ENCODE results near the gene DNAJC3. TPM values are rescaled to one million over a fixed set of nuclear protein-coding genes. Genes with fewer than 3 reads are reported as not detected.
"Not testable (repeated sequence)": the region's sequence is repeated elsewhere in the genome, so short reads cannot be mapped to it uniquely, and the experiment has no call there.

The DNAJC3 gene
- polyA plus RNA-seq, 4 donors, result 41.3 to 46.2 (median 42.3) TPM

DNA sequence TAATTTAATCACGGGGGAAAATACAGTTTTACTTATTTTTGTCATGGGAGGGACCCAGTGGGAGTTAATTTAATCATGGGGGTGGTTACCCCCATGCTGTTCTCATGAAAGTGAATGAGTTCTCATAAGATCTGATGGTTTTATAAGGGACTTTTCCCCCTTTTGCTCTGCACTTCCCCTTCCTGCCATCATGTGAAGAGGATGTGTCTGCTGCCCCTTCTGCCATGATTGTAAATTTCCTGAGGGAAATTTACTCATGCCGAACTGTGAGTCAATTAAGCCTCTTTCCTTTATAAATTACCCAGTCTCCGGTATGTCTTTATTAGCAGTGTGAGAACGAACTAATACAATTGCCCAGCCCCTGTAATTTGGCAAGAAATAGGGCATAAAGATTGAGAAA, 35.9 kb downstream of the DNAJC3 start:
- not testable (repeated sequence) for DNase-seq (ENCODE audit: low read depth in 4 of 4, low spot score in 3 of 4)

DNA sequence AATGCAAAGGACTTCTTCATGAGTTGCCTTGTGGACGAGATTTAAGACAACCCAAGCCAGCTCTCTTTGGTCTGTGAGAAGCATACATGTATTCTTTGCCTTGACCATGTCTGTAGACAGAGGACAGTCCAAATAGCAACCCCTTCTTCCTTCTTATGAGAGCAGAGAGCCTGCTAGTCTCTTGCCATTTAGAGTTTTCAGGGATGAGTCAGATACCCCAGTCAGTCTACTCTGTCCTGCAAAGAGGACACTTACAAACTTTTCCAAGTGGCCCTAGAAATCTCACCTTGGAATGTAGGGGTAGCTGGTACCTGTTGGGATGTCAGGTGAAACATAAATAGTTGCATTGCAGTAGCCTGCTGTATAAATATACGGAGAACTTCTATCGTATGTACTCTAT, 36.7 kb downstream of the DNAJC3 start:
- no peak for DNase-seq (ENCODE audit: low read depth in 4 of 4, low spot score in 3 of 4)

DNA sequence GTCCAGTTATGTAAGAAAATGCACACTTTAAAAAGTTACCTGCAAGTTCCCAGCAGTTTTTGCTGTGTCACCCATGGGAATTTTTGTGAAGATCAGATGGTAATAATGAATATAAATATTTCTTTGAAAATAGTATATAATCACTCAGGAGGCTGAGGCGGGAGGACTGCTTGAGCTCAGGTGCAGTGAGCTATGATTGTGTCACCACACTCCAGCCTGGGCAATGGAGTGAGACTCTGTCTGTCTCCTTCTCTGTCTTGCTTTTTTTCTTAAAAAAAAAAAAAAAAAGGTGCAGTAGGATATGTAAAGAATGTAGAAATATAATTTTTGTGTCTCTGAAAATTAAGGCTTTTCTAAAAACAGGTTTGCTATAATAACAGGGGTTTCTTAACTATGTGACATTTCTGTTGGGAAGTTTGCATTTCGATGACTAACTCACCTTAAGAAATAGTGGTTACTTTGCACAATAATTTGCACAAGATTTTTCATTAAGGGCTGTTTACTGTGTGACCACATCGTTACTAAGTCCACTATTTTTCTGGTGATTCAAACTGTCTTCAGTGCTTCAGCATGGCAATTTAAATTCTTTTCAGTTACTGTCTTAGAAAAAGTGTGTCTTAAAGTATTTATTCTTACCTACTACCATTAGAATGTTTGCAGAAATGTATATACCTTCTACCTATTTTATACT, 37.3 kb downstream of the DNAJC3 start:
- no peak for DNase-seq (ENCODE audit: low read depth in 4 of 4, low spot score in 3 of 4)

DNA sequence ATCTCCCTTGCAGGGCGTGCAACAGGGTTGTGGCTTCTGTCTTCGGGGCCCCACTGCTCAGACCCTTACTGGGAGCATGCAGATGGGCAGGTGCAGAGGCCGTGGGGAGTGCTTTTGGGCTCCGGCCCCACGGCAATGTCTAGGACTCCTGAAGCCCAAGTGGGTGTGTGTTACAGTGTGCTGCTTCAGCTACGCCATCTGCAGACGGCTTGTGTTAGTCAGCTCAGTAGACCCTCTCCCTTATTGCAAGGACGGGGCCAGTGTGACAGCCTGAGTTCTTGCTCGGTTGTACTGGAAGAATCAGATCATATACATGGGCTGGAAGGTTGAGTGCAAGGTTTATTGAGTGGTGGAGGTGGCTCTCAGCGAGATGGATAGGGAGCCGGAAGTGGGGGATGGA, 39.3 kb downstream of the DNAJC3 start:
- DNase-seq (ENCODE audit: low read depth in 4 of 4, low spot score in 3 of 4), result no peak

DNA sequence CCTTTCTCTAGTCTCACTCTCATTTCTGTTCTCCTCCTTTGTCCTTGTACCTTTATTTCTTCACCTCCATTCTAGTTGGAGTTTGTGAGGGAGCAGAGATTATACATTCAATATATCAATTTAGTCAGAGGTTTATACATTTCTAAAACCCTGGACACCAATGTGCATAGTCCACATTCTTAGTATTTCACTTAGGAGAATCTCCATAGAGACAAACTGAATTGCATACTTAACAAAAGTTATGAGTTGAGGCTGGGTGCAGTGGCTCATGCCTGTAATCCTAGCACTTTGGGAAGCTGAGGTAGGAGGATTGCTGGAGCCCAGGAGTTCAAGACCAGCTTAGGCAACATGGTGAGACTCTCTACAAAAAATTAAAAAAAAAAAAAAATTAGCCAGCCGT, 45.3 kb downstream of the DNAJC3 start:
- no peak for DNase-seq (ENCODE audit: low read depth in 4 of 4, low spot score in 3 of 4)

DNA sequence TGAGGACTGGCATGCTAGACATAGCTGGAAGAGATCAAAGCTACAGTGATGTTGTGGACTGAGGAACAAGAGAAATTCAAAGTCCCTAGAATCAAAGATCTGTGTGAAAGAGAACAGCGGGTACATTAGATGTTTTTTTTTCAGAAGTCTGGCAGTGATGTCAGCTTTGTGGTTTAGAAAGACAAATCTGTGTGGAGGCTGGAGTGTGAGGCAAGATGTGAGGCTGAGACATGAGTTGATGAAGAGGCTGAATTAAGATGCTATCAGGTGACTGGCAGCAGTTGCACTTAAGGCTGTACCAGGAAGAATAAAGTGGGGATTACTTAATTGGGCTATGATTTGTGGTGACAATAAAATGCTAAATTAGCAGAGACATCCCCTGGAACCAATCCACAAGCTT, 46.5 kb downstream of the DNAJC3 start:
- no peak for DNase-seq (ENCODE audit: low read depth in 4 of 4, low spot score in 3 of 4)

DNA sequence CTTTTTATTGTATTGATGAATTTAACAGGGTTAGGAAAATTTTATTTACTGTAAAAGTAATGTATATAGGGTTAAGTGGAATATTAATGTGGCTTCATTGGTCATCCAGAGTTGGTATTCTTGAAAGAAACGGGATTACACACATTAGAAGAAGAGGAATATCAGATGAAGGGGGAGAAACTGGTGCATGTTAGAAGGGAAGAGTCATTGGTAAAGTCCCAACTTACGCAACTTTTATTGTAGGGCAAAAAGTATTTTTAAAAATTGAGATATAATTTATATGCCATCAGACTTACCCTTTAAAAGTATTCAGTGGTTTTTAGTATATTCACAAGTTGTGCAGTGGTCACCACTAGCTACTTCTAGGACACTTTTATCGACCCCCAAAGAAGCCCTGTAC, 47.3 kb downstream of the DNAJC3 start:
- no peak for DNase-seq (ENCODE audit: low read depth in 4 of 4, low spot score in 3 of 4)

DNA sequence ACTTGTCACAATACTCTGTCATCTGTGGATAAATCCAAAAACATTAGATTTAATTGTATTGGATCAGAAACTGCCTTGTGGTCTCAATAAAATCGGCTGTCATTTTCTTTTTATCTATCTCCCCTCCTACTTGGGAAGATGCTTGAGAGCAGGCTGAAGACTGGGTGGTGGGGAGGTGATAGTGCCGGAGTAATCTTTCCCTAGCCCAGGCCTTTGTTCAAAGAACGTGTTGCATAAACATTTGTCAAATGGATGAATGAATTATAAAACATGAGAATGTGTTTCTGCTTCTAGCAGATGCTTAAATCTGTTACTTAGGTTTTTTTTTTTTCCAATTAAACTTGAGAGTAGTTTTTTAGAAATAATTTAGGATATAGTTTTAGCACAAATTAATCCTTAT, 49.9 kb downstream of the DNAJC3 start:
- no peak for DNase-seq (ENCODE audit: low read depth in 4 of 4, low spot score in 3 of 4)

DNA sequence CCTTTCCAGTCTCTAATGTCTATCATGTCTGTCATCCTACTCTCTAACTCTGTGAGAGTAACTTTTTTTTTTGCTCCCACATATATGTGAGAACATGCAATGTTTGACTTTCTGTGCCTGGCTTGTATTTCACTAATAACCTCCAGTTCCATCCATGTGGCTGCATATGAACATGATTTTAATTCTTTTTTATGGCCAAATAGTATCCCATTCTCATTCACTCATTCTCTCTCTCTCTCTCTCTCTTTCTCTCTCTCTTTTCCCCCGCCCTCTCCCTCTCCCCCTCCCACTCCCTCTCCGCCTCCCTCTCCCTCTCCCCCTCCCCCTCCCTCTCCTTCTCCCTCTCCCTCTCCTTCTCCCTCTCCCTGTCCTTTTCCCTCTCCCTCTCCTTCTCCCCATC, 52.0 kb downstream of the DNAJC3 start:
- DNase-seq (ENCODE audit: low read depth in 4 of 4, low spot score in 3 of 4), result no peak

DNA sequence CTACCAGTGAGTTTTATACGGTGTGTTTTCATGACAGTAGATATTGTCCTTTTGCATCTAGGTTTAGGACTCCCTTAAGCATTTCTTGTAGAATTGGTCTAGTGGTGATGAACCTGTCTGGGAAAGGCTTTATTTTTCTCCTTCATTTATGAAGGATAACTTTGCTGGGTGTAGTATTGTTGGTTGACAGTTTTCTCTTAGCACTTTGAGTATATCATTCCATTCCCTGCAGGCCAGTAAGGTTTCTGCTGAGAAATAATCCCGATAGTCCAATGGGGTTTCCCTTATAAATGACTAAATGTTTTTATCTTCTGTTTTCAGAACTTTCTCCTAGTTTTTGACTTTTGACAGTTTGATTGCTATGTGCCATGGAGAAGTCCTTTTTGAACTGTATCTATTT, 57.2 kb downstream of the DNAJC3 start:
- no peak for DNase-seq (ENCODE audit: low read depth in 4 of 4, low spot score in 3 of 4)

DNA sequence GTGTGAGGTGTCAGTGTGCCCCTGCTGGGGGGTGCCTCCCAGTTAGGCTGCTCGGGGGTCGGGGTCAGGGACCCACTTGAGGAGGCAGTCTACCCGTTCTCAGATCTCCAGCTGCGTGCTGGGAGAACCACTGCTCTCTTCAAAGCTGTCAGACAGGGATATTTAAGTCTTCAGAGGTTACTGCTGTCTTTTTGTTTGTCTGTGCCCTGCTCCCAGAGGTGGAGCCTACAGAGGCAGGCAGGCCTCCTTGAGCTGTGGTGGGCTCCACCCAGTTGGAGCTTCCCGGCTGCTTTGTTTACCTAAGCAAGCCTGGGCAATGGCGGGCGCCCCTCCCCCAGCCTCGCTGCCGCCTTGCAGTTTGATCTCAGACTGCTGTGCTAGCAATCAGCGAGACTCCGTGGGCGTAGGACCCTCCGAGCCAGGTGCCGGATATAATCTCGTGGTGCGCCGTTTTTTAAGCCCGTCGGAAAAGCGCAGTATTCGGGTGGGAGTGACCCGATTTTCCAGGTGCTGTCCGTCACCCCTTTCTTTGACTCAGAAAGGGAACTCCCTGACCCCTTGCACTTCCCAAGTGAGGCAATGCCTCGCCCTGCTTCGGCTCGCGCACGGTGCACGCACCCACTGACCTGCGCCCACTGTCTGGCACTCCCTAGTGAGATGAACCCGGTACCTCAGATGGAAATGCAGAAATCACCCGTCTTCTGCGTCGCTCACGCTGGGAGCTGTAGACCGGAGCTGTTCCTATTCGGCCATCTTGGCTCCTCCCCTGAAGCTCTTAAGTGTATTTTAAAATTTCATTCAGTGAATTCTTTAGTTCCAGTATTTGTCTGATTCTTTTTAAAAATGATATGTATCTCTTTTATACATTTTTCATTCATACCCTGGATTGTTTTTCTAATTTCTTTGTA, 63.4 kb downstream of the DNAJC3 start:
- not testable (repeated sequence) for DNase-seq (ENCODE audit: low read depth in 4 of 4, low spot score in 3 of 4)

DNA sequence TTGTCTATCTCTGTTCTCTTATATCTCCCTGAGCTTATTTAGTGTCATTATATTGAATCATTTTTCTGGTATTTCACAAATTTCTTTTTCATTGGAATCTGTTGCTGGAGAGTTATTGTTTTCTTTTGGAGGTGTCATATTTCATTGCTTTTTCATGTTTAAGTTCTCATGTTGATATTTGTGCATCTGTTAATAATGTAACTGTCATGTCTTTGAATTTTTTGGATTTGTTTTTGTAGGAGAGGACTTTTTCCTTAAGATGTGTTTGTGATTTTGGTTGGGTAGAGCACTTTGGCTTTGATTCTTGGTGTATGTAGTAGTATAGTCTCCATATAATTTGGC, 64.0 kb downstream of the DNAJC3 start:
- no peak for DNase-seq (ENCODE audit: low read depth in 4 of 4, low spot score in 3 of 4)

DNA sequence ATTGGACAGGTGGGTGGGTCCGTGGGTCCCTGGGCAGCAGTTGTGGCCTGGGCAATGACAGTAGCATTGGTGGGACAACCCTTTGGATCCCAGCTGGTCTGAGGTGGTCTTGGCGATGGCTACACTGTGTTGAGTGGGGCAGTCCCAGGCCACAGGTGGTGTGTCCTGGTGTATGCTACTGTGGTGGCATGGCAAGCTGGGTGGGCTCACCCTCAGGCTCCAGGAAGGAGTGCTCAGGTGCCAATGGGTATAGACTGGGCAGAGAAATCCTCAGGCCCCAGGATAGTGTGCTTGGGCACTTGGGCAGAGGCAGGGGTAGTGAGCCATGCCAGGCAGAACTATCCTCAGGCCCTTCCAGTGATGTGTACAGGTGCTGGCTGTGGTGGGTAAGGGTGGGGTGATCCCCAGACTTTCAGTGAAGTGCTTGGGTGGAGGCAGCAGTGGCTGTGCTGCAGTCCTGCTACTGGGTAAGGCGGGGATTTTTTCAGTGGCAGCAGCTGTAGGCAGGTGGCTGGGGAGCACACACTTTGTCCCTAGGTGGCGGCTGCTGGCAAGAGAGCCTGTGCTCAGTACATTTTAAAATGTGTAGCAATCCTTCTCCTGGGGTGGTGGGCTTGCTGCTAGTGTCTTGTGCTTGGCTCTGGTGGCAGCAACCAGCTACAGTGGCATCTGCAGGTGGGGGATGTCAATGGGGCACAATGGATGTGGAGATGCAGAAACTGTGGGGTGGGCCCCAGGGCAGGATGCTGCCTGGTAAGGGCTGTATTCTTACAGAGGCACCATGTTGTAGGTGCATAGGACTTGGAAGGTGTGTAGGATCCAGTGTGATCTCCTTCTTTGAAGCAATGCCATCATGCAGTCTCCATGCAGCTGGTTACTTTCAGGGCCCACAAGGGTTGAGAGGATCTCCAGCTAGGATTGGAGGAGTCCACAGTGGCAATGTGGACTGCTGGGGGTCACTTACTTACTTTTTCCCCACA, 64.9 kb downstream of the DNAJC3 start:
- DNase-seq (ENCODE audit: low read depth in 4 of 4, low spot score in 3 of 4), result no peak

DNA sequence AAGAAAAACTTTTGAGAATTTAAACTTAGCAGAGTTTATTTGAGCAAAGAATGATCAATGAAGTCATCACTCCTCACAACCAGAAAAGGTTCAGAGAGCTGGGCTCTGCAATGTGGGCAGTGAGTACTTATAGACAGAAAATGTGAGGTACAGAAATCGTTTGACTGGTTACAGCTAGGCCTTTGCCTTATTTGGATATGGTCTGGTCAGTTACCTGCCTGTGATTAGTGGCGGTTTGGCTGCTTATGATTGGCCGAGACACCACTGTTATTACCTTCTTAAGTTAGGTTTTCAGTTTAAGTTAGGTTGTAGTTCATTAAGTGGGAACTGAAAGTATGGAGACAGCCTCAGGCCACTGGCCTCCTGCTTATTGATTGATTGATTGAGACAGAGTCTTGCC, 66.3 kb downstream of the DNAJC3 start:
- no peak for DNase-seq (ENCODE audit: low read depth in 4 of 4, low spot score in 3 of 4)

DNA sequence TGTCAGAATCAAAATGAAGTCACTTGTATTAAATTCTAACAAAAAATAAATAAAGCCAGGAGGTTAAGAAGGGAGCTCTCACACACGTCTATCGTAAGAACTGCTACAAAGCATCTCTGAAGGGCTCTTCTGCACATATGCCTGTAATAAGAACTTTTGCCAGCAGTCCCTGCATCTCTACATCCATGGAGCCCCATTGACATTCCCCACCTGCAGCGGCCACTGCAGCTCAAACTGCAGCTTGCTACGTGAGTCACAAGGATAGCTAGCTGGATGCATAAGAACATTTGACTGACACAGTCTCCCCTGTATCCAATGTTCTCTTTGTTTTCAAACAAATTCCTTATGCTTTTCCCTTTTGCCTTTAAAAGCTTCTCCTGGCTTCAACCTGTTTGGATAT, 68.3 kb downstream of the DNAJC3 start:
- no peak for DNase-seq (ENCODE audit: low read depth in 4 of 4, low spot score in 3 of 4)

DNA sequence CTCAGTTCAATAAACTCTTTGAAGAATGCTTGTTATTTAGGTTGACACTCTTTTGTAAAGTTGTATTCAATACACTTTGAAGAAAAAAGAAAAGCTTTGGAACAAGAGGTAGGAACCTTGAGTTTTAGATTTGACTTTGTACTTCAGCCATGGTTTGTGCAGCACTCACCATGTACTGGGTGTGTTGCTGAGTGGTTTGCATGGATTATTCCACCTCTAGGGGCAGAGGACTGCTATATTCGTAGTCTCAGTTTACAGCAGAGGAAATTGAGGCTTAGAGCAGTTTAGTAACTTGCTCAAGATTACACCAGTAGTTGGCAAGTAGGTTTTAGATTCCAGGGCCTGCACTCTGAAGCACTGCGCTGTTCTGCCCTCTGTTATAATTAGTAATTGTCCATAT, 68.8 kb downstream of the DNAJC3 start:
- DNase-seq (ENCODE audit: low read depth in 4 of 4, low spot score in 3 of 4), result no peak

DNA sequence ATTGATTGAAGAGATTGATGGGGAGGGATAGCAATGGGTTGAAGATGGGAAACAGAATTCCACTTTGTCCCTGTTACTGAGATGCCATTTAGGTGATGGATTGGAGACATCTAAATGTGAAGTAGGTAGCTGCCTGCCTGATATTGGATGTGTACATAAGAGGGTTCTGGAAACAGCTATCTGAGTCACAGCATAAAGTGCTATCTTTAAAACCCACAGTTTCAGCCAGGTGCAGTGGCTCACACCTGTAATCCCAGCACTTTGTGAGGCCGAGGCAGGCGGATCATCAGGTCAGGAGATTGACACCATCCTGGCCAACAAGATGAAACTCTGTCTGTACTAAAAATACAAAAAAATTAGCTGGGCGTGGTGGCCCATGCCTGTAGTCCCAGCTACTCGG, 72.6 kb downstream of the DNAJC3 start:
- no peak for DNase-seq (ENCODE audit: low read depth in 4 of 4, low spot score in 3 of 4)

DNA sequence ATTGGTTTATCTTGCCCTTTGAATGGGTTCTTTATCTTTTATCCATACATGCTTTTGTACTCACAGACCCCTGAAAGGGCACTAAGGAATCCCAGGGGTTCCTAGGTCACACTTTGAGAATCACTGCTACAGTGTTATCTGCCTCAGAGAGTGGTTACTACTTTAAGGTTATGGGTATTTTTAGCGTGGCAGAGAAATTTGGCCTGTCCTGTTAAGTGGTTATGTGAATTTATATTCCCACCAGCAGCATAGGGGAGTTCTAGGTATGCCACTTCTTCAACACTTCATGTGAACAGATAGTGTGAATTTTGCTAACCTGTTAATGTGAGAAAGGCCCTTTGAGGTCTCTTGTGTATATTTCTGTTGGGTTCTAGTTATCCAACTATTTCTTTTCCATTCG, 75.7 kb downstream of the DNAJC3 start:
- no peak for DNase-seq (ENCODE audit: low read depth in 4 of 4, low spot score in 3 of 4)

DNA sequence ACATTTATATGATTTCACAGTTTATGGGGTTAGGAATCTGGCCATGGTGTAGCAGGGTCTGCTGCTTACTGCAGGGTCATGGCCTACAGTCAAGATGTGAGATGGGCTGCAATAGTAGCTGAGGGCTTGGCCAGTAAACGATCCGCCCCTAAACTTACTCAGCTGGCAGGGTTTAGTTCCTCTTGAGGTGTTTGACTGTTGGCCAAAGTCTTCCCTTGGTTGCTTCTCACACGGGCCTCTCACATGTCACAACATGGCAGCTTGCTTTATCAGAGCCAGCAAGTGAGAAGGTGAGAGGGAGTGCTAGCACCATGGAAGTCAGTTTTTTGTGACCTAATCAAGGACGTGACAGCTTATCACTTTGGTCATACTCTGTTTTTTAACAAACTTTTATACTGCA, 77.1 kb downstream of the DNAJC3 start:
- no peak for DNase-seq (ENCODE audit: low read depth in 4 of 4, low spot score in 3 of 4)

DNA sequence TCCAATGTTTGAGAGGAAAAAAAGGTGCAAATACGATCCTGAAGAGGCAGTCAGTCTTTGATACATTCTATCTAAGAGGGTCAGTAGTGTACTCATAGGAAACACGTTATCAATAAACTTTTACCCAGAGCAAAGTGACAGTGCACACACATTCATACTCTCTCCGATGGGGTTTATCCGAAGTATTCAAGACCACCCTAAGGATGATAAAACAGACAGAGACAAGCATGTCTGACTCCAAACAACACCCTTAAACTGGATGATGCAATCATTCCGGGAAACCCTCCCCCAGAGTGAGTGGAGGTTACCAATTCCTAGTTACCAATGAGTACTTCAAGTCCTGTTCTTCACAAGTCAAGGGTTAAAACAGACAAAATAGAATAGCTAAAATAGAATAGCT, 79.1 kb downstream of the DNAJC3 start:
- DNase-seq (ENCODE audit: low read depth in 4 of 4, low spot score in 3 of 4), result no peak

DNA sequence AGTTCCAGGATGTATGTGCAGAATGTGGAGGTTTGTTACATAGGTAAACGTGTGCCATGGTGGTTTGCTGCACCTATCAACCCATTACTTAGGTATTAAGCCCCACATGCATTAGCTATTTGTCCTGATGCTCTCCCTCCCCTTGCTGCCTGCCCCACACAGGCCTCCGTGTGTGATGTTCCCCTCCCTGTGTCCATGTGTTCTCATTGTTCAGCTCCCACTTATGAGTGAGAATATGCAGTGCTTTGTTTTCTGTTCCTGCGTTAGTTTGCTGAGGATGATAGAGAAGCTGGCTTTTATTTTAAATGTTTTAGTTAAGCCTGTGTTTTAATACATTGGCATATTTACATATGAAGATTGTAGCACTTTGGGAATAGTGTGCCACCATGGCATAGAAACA, 85.7 kb downstream of the DNAJC3 start:
- DNase-seq (ENCODE audit: low read depth in 4 of 4, low spot score in 3 of 4), result not testable (repeated sequence)
